GM12892 (cell line): ENCODE measurements around the gene FBXO44.

ENCODE experiments used
- POLR2A ChIP-seq: IDR thresholded peaks from 2 replicates; pipeline ENCODE4 v1.6.1; 2011; ENCODE audit warnings: low read depth, low read length, control low read depth
- POLR2AphosphoS5 ChIP-seq: IDR thresholded peaks from 2 replicates; pipeline ENCODE4 v1.6.1; 2011; ENCODE audit warnings: low read depth, low read length, control low read depth

- TF ChIP-seq POLR2A = no peak
- TF ChIP-seq POLR2AphosphoS5 = no peak
Measured at GRCh38 chr1:11645670-11646265, 8.9 kb upstream of the FBXO44 start.
